Keratinocyte (primary cell): ENCODE data around the gene GPC1.

ENCODE experiments used
- EZH2 ChIP-seq: IDR thresholded peaks from one replicate; pipeline ENCODE4 v1.6.1; 2012; ENCODE audit warnings: inconsistent platforms, mild to moderate bottlenecking, low read length, moderate library complexity
- TF ChIP-seq, protein P1 (sequence below), 3 experiments: IDR thresholded peaks in 1 of 3; conservative IDR thresholded peaks in 1 of 3; optimal IDR thresholded peaks in 1 of 3; 2 replicates in 2 of 3; 3 replicates in 1 of 3; pipeline versions ENCODE3 to v1.5.1; 2011; ENCODE audit warnings: low read length in 3 of 3, mild to moderate bottlenecking in 3 of 3, moderate library complexity in 2 of 3, control low read depth in 1 of 3, inconsistent platforms in 1 of 3; ENCODE audit not compliant: insufficient read depth in 2 of 3; ENCODE audit errors: extremely low read depth in 1 of 3

DNA sequence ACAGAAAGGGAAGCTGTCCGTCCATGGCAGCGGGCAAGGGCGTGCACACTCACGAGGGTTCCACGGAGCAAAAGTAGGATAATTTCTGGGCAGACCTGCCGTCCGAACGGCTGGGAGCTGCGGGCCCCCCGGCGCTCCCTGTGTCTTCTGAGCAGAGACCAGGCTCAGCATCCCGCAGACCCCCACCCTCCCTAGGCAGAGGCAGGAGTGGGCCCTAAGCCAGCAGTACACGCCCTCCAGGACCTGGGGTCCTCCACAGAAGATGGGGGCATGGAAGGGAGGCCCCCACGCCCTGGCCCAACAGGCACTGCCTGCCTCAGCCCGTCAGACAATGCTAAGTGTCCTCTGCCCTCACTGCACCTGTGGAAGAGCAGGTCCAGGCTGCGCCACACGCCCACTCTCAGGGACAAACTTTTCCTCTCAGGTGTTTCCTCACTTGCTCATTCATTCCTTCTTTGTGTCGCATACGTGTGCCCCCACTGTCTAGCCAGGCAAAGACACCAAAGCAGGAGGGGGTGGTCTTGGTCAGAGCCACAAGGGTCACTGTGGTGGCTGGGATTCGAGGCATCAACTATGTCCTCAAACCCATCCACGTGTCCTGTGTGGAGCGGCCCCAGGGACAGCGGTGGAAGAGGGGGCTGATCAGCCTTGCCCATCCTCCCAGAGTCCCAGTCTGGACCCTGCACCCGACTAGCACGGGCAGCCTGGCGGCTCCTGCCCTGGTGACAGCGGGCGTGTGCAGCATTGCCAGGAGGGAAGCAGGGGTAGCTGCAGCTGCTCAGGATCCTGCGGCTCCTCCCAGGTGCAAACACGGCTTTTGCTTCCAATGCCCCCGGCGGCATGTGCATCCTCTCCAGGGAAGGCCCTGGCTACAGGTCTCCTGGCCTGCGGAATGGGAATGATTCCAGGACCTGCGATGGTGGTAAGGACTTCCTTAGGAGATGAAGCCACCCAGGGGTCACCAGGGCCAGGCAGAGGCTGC is 2.4 kb upstream of the GPC1 start:
- TF ChIP-seq, protein P1, sequence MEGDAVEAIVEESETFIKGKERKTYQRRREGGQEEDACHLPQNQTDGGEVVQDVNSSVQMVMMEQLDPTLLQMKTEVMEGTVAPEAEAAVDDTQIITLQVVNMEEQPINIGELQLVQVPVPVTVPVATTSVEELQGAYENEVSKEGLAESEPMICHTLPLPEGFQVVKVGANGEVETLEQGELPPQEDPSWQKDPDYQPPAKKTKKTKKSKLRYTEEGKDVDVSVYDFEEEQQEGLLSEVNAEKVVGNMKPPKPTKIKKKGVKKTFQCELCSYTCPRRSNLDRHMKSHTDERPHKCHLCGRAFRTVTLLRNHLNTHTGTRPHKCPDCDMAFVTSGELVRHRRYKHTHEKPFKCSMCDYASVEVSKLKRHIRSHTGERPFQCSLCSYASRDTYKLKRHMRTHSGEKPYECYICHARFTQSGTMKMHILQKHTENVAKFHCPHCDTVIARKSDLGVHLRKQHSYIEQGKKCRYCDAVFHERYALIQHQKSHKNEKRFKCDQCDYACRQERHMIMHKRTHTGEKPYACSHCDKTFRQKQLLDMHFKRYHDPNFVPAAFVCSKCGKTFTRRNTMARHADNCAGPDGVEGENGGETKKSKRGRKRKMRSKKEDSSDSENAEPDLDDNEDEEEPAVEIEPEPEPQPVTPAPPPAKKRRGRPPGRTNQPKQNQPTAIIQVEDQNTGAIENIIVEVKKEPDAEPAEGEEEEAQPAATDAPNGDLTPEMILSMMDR (optimal IDR thresholded peaks at IDR 0.05 in 1 of 3, IDR thresholded peaks at IDR 0.05 in 1 of 3, conservative IDR thresholded peaks at IDR 0.05 in 1 of 3; ENCODE audit: extremely low read depth in 1 of 3, insufficient read depth in 2 of 3, low read length in 3 of 3) = no peak
- TF ChIP-seq EZH2 = no peak
